ENCODE data around the gene SMAD2.

DNA sequence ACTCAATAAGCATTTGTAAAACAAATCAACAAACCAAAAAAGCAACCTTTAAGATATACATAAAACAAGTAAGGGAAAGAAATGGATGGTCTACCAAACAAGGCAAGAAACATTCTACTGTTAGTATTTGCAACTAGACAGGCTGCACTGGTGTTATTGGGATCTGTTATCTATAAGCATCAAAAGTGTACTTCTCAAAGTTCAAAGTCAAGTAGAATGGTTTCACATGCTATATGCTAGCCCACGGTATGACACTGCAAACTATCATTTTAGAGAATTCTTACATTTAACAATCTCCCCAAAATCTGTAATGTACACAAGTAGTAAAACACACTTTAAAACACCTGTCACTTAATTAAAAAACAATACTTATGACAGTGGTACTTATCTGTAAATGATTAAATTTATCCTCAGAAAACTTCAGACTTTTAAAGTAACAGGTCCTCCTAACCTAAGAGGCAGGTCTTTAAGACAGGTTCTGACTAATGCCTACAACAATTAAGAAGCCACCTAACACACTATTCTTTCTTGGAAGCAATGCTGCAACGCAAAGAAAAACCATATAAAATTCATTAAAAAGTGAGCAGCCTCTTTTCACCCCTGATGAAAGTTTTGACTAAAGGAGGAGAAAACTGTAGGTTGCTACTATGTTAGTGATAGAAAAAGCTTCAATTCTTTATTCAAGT lies 34.8 kb downstream of the SMAD2 start:
- TF ChIP-seq, protein P1, sequence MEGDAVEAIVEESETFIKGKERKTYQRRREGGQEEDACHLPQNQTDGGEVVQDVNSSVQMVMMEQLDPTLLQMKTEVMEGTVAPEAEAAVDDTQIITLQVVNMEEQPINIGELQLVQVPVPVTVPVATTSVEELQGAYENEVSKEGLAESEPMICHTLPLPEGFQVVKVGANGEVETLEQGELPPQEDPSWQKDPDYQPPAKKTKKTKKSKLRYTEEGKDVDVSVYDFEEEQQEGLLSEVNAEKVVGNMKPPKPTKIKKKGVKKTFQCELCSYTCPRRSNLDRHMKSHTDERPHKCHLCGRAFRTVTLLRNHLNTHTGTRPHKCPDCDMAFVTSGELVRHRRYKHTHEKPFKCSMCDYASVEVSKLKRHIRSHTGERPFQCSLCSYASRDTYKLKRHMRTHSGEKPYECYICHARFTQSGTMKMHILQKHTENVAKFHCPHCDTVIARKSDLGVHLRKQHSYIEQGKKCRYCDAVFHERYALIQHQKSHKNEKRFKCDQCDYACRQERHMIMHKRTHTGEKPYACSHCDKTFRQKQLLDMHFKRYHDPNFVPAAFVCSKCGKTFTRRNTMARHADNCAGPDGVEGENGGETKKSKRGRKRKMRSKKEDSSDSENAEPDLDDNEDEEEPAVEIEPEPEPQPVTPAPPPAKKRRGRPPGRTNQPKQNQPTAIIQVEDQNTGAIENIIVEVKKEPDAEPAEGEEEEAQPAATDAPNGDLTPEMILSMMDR (IDR thresholded peaks at IDR 0.05): no peak
- no peak for TF ChIP-seq POLR2A (IDR thresholded peaks at IDR 0.05)

Data from lower leg skin (tissue), 3 donors.